Karpas-422 (cell line): ENCODE measurements around the gene MSRB2. TPM values are rescaled to one million over a fixed set of nuclear protein-coding genes. Genes with fewer than 3 reads are reported as not detected.

Experiments used
- DNase-seq: peaks from one replicate; pipeline ENCODE4 v3.0.0-alpha.2; 2015
- H2AFZ ChIP-seq: fragments of 200-600 bp; sonication (generic); 2 replicates; pipeline ENCODE4 v1.6.1; 2014; ENCODE audit warnings: antibody characterized with exemption, low read length, mixed read lengths
- H3K27ac ChIP-seq: fragments of 200-600 bp; sonication (generic); 2 replicates; pipeline ENCODE4 v1.5.1; 2014; ENCODE audit warnings: mild to moderate bottlenecking, low read length, moderate library complexity
- H3K27me3 ChIP-seq: fragments of 200-600 bp; sonication (generic); 2 replicates; pipeline ENCODE4 v1.6.1; 2014; ENCODE audit warnings: low read length, mixed read lengths
- H3K36me3 ChIP-seq: fragments of 200-600 bp; sonication (generic); 2 replicates; pipeline ENCODE4 v1.6.1; 2014; ENCODE audit warnings: low read length, mixed read lengths; ENCODE audit not compliant: insufficient read depth
- H3K4me1 ChIP-seq: fragments of 200-600 bp; sonication (generic); 2 replicates; pipeline ENCODE4 v1.6.1; 2014; ENCODE audit warnings: mild to moderate bottlenecking, low read length, mixed read lengths
- H3K4me2 ChIP-seq: fragments of 200-600 bp; sonication (generic); 2 replicates; pipeline ENCODE4 v1.6.1; 2014; ENCODE audit warnings: low read length, low read depth, mild to moderate bottlenecking; ENCODE audit not compliant: poor library complexity, severe bottlenecking
- H3K4me3 ChIP-seq: fragments of 200-600 bp; sonication (generic); 2 replicates; pipeline ENCODE4 v1.5.1; 2014; ENCODE audit warnings: mild to moderate bottlenecking, antibody characterized with exemption, low read length, mixed read lengths
- H3K79me2 ChIP-seq: fragments of 200-600 bp; sonication (generic); 2 replicates; pipeline ENCODE4 v1.6.1; 2014; ENCODE audit warnings: mild to moderate bottlenecking, low read length, mixed read lengths
- H3K9ac ChIP-seq: fragments of 200-600 bp; sonication (generic); 2 replicates; pipeline ENCODE4 v1.6.0; 2014; ENCODE audit warnings: low read length
- H3K9me2 ChIP-seq: fragments of 200-600 bp; sonication (generic), shearing (Covaris generic); replicated peaks from 2 replicates; pipeline ENCODE4 v1.6.0; 2014; ENCODE audit warnings: mild to moderate bottlenecking, low read length, moderate library complexity; ENCODE audit not compliant: insufficient read depth
- H3K9me3 ChIP-seq: fragments of 300-700, 200-600 bp; sonication (generic); 2 replicates; pipeline ENCODE4 v1.6.1; 2014; ENCODE audit warnings: low read length, mixed read lengths
- H4K20me1 ChIP-seq: fragments of 200-600 bp; sonication (generic); 2 replicates; pipeline ENCODE4 v1.6.1; 2014; ENCODE audit warnings: mild to moderate bottlenecking, antibody characterized with exemption, low read length, low read depth; ENCODE audit not compliant: insufficient read depth
- total RNA-seq: library from RNA; depleted of rRNA; stranded (reverse); fragments of >200 nt; shearing (Covaris generic); gene quantifications from 2 replicates; pipeline ENCODE4 v1.2.3, GENCODE V29; 2014; ENCODE audit warnings: low replicate concordance

The MSRB2 gene
- total RNA-seq, 1 experiment from 2014 or later: 12.3 TPM

GRCh38 chr10:23099079-23099478 is 3.7 kb downstream of the MSRB2 start:
- DNase-seq: no peak
- no peaks in the 10 kb centered on the region for H3K9me3 ChIP-seq
- H3K36me3 ChIP-seq: no peaks in the 10 kb centered on the region
- no peaks in the 10 kb centered on the region for H3K27me3 ChIP-seq
- H3K4me1 ChIP-seq: peaks cover 15% of the 10 kb centered on the region
- no peaks in the 10 kb centered on the region for H3K9me2 ChIP-seq
- no peak overlapping the region for H3K9ac ChIP-seq
- H3K79me2 ChIP-seq: no peaks in the 10 kb centered on the region
- H3K4me3 ChIP-seq: no peak overlapping the region
- H4K20me1 ChIP-seq: peaks cover 8% of the 10 kb centered on the region; the same call in 1 of the 2 replicates
- H3K27ac ChIP-seq: no peak overlapping the region
- no peak overlapping the region for H2AFZ ChIP-seq
- no peak overlapping the region for H3K4me2 ChIP-seq

DNA sequence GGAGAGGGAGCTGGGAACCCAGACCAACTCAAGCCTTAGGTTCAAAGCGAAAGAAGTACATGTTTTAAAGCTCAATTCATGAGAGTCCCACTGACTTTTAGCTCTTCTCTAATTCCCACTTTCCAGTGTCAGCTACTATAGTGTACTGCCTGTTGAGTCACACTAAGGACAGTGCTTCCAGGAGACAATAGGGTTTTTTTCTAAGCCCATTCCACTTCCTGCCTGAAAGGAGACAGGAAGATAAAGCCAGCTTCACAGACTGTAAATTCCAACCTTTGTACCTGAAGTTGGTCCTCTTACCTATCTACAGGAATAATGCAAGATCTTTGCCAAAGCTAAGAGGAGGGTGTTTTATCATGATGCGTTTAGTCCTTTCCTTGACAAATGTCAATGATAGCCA is 4.4 kb downstream of the MSRB2 start:
- Histone ChIP-seq H3K9ac (no peak overlapping the region), H3K4me2 (no peak overlapping the region), H3K4me1 (peaks cover 15% of the 10 kb centered on the region), H3K9me3 (no peaks in the 10 kb centered on the region), H3K27me3 (no peaks in the 10 kb centered on the region), H3K9me2 (no peaks in the 10 kb centered on the region), H4K20me1 (peaks cover 8% of the 10 kb centered on the region; the same call in 1 of the 2 replicates), H3K79me2 (no peaks in the 10 kb centered on the region), H3K27ac (no peak overlapping the region), H3K4me3 (no peak overlapping the region), H3K36me3 (no peaks in the 10 kb centered on the region), H2AFZ (no peak overlapping the region)
- no peak for DNase-seq

- no peaks in the 10 kb centered on the region for H3K9me3 ChIP-seq
- no peak overlapping the region for H3K9ac ChIP-seq
- peaks cover 8% of the 10 kb centered on the region; the same call in 1 of the 2 replicates for H4K20me1 ChIP-seq
- no peaks in the 10 kb centered on the region for H3K9me2 ChIP-seq
- H3K4me3 ChIP-seq: no peak overlapping the region
- no peaks in the 10 kb centered on the region for H3K79me2 ChIP-seq
- no peak for DNase-seq
- H3K4me1 ChIP-seq: peaks cover 15% of the 10 kb centered on the region
- H3K4me2 ChIP-seq: no peak overlapping the region
- no peak overlapping the region for H2AFZ ChIP-seq
- H3K27me3 ChIP-seq: no peaks in the 10 kb centered on the region
- H3K27ac ChIP-seq: no peak overlapping the region
- H3K36me3 ChIP-seq: no peaks in the 10 kb centered on the region
Observed at GRCh38 chr10:23100331-23101030, 5.1 kb downstream of the MSRB2 start.

DNA sequence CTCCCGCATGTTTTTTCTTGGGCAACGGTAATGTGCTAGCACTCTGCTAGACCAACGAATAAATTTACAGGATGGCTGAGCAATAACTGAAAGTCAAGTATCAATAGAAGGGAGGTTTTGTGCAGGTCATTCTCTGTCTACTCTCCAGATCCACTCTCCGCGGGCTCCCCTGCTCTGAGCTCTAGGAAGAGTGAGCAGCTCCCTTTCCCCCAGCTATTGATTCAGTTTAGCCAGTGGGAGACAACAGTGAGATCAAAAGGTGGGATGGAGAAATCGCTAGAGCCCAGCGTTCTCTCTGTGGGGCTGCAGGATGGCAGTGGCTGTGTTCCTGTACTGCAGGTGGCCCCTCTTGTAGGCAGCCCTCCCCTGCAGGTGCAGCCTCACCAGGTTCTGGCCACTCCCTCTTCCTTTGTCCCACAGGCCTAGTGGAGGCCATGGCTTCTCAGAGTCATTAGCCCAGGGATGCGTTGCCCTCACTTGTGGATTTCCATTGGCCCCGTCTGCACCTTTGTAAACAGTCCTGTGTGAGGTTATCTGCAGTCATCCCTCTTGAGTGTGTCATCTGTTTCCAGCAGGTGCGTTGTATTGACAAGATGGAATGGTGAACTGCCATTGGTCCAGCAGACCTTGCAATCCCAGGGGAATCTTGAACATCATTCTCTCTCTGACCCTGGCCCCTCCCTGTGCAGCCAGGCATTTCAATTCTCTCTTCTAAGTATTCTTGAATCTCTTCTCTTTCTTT is 11.1 kb downstream of the MSRB2 start:
- H3K9me2 ChIP-seq: no peaks in the 10 kb centered on the region
- H3K9ac ChIP-seq: no peak overlapping the region
- no peak overlapping the region for H3K4me2 ChIP-seq
- no peaks in the 10 kb centered on the region for H3K79me2 ChIP-seq
- H3K9me3 ChIP-seq: no peaks in the 10 kb centered on the region
- no peaks in the 10 kb centered on the region for H3K36me3 ChIP-seq
- H3K27ac ChIP-seq: no peak overlapping the region
- no peak overlapping the region for H3K4me3 ChIP-seq
- no peaks in the 10 kb centered on the region for H3K27me3 ChIP-seq
- no peak for DNase-seq
- no peaks in the 10 kb centered on the region for H4K20me1 ChIP-seq
- no peak overlapping the region for H2AFZ ChIP-seq
- peaks cover 4% of the 10 kb centered on the region; the same call in 1 of the 2 replicates for H3K4me1 ChIP-seq

DNA sequence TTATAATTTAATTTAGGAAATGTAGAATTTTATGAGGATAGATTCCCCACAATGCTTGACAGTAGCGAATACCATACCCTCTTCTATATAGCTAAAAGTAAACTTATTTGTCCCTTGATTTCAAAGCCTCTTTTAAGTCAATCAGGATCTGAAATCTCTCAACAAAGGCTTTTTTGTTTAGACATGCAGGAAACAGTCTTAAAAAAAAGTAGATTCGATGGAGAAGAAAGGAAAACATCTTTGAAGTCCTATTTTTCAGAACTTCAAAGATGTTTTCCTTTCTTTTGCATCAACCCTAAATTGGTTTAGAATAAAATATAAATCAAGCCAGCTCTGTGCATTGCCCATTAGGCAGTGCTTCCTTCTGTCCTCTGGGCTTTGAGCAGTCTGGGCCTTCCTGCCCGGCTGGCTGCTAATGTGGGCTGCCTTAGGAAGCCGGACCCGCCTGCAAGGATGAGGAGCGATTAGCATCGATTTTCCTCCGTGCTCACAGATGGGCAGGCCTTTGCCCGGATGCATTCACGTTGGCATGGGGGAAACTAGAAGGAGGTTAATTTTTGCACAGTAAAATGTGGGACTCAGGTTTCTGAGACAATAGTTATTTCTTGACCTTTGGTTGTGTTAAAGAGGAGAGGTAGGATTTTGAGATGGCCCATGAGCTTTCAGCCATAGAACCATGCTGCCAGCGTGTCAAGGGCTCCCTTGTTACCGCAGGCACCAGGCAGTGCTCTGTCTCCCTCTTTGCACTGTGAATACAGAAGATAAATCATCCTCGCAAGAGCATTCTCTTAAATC is 15.5 kb downstream of the MSRB2 start:
- Histone ChIP-seq H3K4me1 (peaks cover 4% of the 10 kb centered on the region; the same call in 1 of the 2 replicates), H3K9me3 (no peaks in the 10 kb centered on the region), H3K27me3 (no peaks in the 10 kb centered on the region), H3K9me2 (no peaks in the 10 kb centered on the region), H3K27ac (no peak overlapping the region), H3K4me3 (no peak overlapping the region), H2AFZ (no peak overlapping the region), H3K79me2 (no peaks in the 10 kb centered on the region), H3K4me2 (no peak overlapping the region), H3K9ac (no peak overlapping the region), H3K36me3 (no peaks in the 10 kb centered on the region), H4K20me1 (no peaks in the 10 kb centered on the region)
- no peak for DNase-seq

DNA sequence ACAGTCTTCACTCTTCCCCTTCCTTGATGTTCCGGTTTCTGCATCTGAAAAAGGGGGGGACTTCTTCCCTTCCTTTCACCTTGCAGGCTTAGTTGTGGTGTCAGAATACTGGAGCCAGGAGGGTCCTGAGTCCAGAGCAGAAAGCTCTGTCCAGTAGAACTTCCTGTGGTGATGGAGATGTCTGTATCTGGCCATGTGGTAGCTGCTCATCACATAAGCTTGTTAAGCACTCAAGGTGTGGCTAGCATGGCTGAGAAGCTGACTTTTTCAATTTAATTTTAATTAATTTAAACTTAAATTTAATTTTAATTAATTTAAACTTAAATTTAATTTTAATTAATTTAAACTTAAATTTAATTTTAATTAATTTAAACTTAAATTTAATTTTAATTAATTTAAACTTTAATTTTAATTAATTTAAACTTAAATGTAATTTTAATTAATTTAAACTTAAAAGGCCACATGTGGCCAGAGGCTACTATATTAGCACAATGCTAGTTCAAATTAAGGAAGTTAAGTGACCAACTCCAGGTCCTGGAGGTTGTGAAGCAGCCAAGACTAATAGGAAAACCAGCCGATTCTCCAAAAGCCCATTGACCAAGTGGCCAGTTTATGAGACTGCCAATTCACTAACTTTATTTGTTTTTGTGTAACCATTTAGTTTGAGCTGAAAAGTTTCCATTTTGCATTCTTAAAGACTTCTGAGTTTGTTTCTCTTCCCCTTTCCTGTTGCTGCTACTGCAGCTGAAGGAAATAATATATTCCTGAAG is 16.3 kb downstream of the MSRB2 start:
- Histone ChIP-seq H3K9me2 (no peaks in the 10 kb centered on the region), H3K9me3 (no peaks in the 10 kb centered on the region), H3K79me2 (no peaks in the 10 kb centered on the region), H2AFZ (no peak overlapping the region), H3K36me3 (no peaks in the 10 kb centered on the region), H3K27me3 (no peaks in the 10 kb centered on the region), H4K20me1 (no peaks in the 10 kb centered on the region), H3K4me1 (peaks cover 4% of the 10 kb centered on the region; the same call in 1 of the 2 replicates), H3K27ac (no peak overlapping the region), H3K9ac (no peak overlapping the region), H3K4me2 (no peak overlapping the region), H3K4me3 (no peak overlapping the region)
- DNase-seq: no peak

GRCh38 chr10:23114228-23114850 is 19.0 kb downstream of the MSRB2 start:
- DNase-seq: no peak
- no peak overlapping the region for H3K4me2 ChIP-seq

More at GRCh38 chr10:23114228-23114850, 19.0 kb downstream of the MSRB2 start:
- Histone ChIP-seq H3K4me1 (no peaks in the 10 kb centered on the region), H3K9me2 (no peaks in the 10 kb centered on the region), H3K9me3 (no peaks in the 10 kb centered on the region), H4K20me1 (no peaks in the 10 kb centered on the region), H3K27ac (no peak overlapping the region), H3K36me3 (no peaks in the 10 kb centered on the region), H3K27me3 (no peaks in the 10 kb centered on the region), H3K4me3 (no peak overlapping the region), H3K79me2 (no peaks in the 10 kb centered on the region), H2AFZ (no peak overlapping the region), H3K9ac (no peak overlapping the region)
